GM12878 (cell line): ENCODE measurements around the gene KDSR. TPM values are rescaled to one million over a fixed set of nuclear protein-coding genes. Genes with fewer than 3 reads are reported as not detected.

Experiments
- ATAC-seq: fragments of 200-7000 bp; cut with Tn5 transposase; 3 replicates; pipeline ENCODE4 v1.9.1; 2020; ENCODE audit warnings: mild to moderate bottlenecking, moderate library complexity
- BruUV-seq: library from RNA; stranded (reverse); fragments of 400-500 nt; replicated peaks from 2 replicates; lab custom pipeline; 2021; lab: Mats Ljungman, UMichigan
- CTCF ChIA-PET: fragments of 300-600 bp; sonication (Branson Sonifier 250); formaldehyde crosslinking; extraction: SDS; loops from one replicate; lab custom pipeline; 2021; ENCODE audit warnings: inconsistent platforms; lab: Yijun Ruan, JAX
- POLR2A ChIA-PET: fragments of 350-600 bp; formaldehyde crosslinking; extraction: SDS; loops from one replicate; lab custom pipeline; 2021; ENCODE audit warnings: inconsistent platforms; lab: Charles Lee
- RAD21 ChIA-PET: fragments of 300-600 bp; sonication (Branson Sonifier 250); formaldehyde crosslinking; loops from one replicate; lab custom pipeline; 2023; ENCODE audit warnings: antibody characterized with exemption; ENCODE audit not compliant: unreplicated experiment; lab: Charles Lee
- SMC1A ChIA-PET: fragments of 300-600 bp; sonication (Branson Sonifier 250); formaldehyde crosslinking; loops from one replicate; lab custom pipeline; 2023; ENCODE audit not compliant: unreplicated experiment, uncharacterized antibody; lab: Charles Lee
- DNase-seq: peaks from one replicate; pipeline ENCODE4 v3.0.0-alpha.2; 2011; ENCODE audit warnings: low read depth, low spot score
- FAIRE-seq: peaks from 3 replicates; lab custom pipeline; 2011; peaks lifted over from hg19 to GRCh38; lab: Jason Lieb, UNC
- H2AFZ ChIP-seq: 2 replicates; pipeline ENCODE4 v1.6.0; 2011; ENCODE audit warnings: low read depth, low read length, control low read depth; ENCODE audit not compliant: control insufficient read depth
- H3K27ac ChIP-seq: 2 replicates; pipeline ENCODE4 v1.5.1; 2011; ENCODE audit warnings: control low read depth; ENCODE audit not compliant: control insufficient read depth, insufficient read depth
- H3K27me3 ChIP-seq, 2 experiments: replicated peaks in 1 of 2; 2 replicates each; pipeline versions ENCODE4 v1.6.0 to v1.6.1; 2011; ENCODE audit warnings: low read length in 1 of 2; ENCODE audit not compliant: control insufficient read depth in 2 of 2, insufficient read depth in 2 of 2
- H3K36me3 ChIP-seq, 2 experiments: 2 replicates each; pipeline ENCODE4 v1.5.1; 2011; ENCODE audit warnings: low read length in 1 of 2; ENCODE audit not compliant: control insufficient read depth in 2 of 2, insufficient read depth in 2 of 2
- H3K4me1 ChIP-seq: 2 replicates; pipeline ENCODE4 v1.6.1; 2011; ENCODE audit warnings: mild to moderate bottlenecking, low read length, moderate library complexity, mixed read lengths; ENCODE audit not compliant: control insufficient read depth, insufficient read depth
- H3K4me2 ChIP-seq: 2 replicates; pipeline ENCODE4 v1.6.0; 2011; ENCODE audit warnings: control low read depth; ENCODE audit not compliant: control insufficient read depth, insufficient read depth
- H3K4me3 ChIP-seq: fragments of 200-600 bp; sonication (generic); 2 replicates; pipeline ENCODE4 v1.5.1; 2016
- H3K79me2 ChIP-seq: 2 replicates; pipeline ENCODE4 v1.6.0; 2011; ENCODE audit warnings: low read length; ENCODE audit not compliant: control insufficient read depth, insufficient read depth
- H3K9ac ChIP-seq: 2 replicates; pipeline ENCODE4 v1.8.0; 2011; ENCODE audit warnings: low read length, control low read depth, mixed read lengths; ENCODE audit not compliant: control insufficient read depth, insufficient read depth
- H3K9me3 ChIP-seq: replicated peaks from 3 replicates; pipeline ENCODE4 v1.5.1; 2011; ENCODE audit warnings: mild to moderate bottlenecking, low read length; ENCODE audit not compliant: control insufficient read depth, insufficient read depth
- H4K20me1 ChIP-seq: 2 replicates; pipeline ENCODE4 v1.6.0; 2011; ENCODE audit not compliant: control insufficient read depth, insufficient read depth
- ATF7 ChIP-seq: fragments of 450-650 bp; IDR thresholded peaks from 2 replicates; pipeline ENCODE4 v1.6.1; 2016; ENCODE audit warnings: low read depth, mild to moderate bottlenecking
- CHD2 ChIP-seq: IDR thresholded peaks from 2 replicates; pipeline ENCODE4 v1.6.1; 2011; ENCODE audit warnings: low read depth, low read length, improper control_type of control experiment, borderline replicate concordance
- TCF12 ChIP-seq: IDR thresholded peaks from 2 replicates; pipeline ENCODE4 v1.6.1; 2011; ENCODE audit warnings: low read depth, mild to moderate bottlenecking, low read length
- ZBTB33 ChIP-seq: fragments of 450-650 bp; IDR thresholded peaks from 2 replicates; pipeline ENCODE4 v1.6.1; 2017; ENCODE audit warnings: mild to moderate bottlenecking
- WGBS: methylation state at CpG from one replicate; pipeline ENCODE4 v1.1.6; 2016; ENCODE audit warnings: low lambda C conversion rate; ENCODE audit not compliant: insufficient replicate concordance, insufficient coverage; ENCODE audit errors: missing lambda C conversion rate; 5-methylcytosine and 5-hydroxymethylcytosine counted together
- in situ Hi-C: fragments of 300-500 bp; cut with MboI; formaldehyde crosslinking; loops from 9 replicates; pipeline ENCODE4 v1.14.3; 2018; ENCODE audit warnings: mixed read lengths
- intact Hi-C: fragments of 100-400 bp; cut with micrococcal nuclease; formaldehyde crosslinking; loops from one replicate; pipeline ENCODE4 v1.14.2; 2022; ENCODE audit not compliant: unreplicated experiment
- polyA plus RNA-seq, 11 experiments: library from polyadenylated mRNA; depleted of rRNA in 4 of 11; unstranded in 6 of 11; stranded (reverse) in 5 of 11; fragments of >200 nt; fragmentation: Nextera tagmentation in 4 of 11; fragmentation: Illumina TruSeq in 1 of 11; extraction: Ambion mirVana in 4 of 11; extraction: Trizol in 1 of 11; gene quantifications; 1 replicate in 1 of 11; 2 replicates in 10 of 11; pipeline versions ENCODE4 v1.2.1 to v1.2.3, GENCODE V29; 2011 to 2016; ENCODE audit warnings: inconsistent platforms in 2 of 11, missing spikeins in 2 of 11, low read depth in 1 of 11
- total RNA-seq, 4 experiments: library from RNA; depleted of rRNA in 3 of 4; stranded (reverse); fragments of >200 nt in 3 of 4; fragmentation: Illumina TruSeq in 1 of 4; extraction: Trizol in 1 of 4; gene quantifications; 2 replicates each; pipeline versions ENCODE4 v1.2.1 to v1.2.3, GENCODE V29; 2013 to 2021

KDSR gene
- total and polyA plus RNA-seq, 10 of the 15 experiments (the other 5 are each of a cell fraction or from before 2014, with no cell fraction given) = 5.2 to 25.9 (median 14.3) TPM

- Histone ChIP-seq H3K4me1 (peaks cover 41% of the 10 kb centered on the region), H3K36me3 (peaks cover 14 to 23% of the 10 kb centered on the region in 2 experiments), H3K9ac (no peak overlapping the region), H3K27ac (no peak overlapping the region), H4K20me1 (no peaks in the 10 kb centered on the region; the same call in 1 of the 2 replicates), H3K79me2 (peaks cover 90% of the 10 kb centered on the region), H2AFZ (no peak overlapping the region), H3K4me2 (no peak overlapping the region), H3K9me3 (no peaks in the 10 kb centered on the region), H3K4me3 (no peak overlapping the region)
- intact Hi-C loops = no loop called here
- SMC1A ChIA-PET = interaction anchor here (0.5 to 6.1 kb wide), 10 partner anchors 9 to 537 kb away, joined by 3 to 32 read pairs (median 4); no protein-coding TSS in a partner anchor
- BruUV-seq = no TSS peak
- FAIRE-seq = no peak
- TF ChIP-seq ZBTB33 (no peak), CHD2 (no peak), ATF7 (no peak), TCF12 (no peak)
- TF ChIP-seq, all 136 proteins: peak for 0
- no peaks in the 10 kb centered on the region for H3K27me3 ChIP-seq
- ChIA-PET POLR2A (interaction anchor here (1.5 kb wide), 1 partner anchor 10 kb away, joined by 3 read pairs; no protein-coding TSS in a partner anchor), RAD21 (interaction anchor here (1.0 to 3.0 kb wide), 2 partner anchors 14 to 135 kb away, joined by 4 to 13 read pairs; no protein-coding TSS in a partner anchor), CTCF (interaction anchor here (1.1 to 5.6 kb wide), 3 partner anchors 9 to 144 kb away, joined by 3 to 26 read pairs (median 4); no protein-coding TSS in a partner anchor)
- DNase-seq (no peak), ATAC-seq (no peak)
- in situ Hi-C loops = no loop called here
- WGBS = 87% methylated on average over 16 of the region's 16 CpGs
Observed at GRCh38 chr18:63297687-63298399, 69.2 kb downstream of the KDSR start.
